ENCODE data around the gene MGLL. TPM values are rescaled to one million over a fixed set of nuclear protein-coding genes. Genes with fewer than 3 reads are reported as not detected.
A peak's percentile ranks its signal among the peaks of the same experiment; 100 is the strongest.

Gene MGLL
- total and polyA plus RNA-seq, 5 experiments from 2014 or later: 0.34 to 0.77 (median 0.62) TPM; not detected in 2

DNA sequence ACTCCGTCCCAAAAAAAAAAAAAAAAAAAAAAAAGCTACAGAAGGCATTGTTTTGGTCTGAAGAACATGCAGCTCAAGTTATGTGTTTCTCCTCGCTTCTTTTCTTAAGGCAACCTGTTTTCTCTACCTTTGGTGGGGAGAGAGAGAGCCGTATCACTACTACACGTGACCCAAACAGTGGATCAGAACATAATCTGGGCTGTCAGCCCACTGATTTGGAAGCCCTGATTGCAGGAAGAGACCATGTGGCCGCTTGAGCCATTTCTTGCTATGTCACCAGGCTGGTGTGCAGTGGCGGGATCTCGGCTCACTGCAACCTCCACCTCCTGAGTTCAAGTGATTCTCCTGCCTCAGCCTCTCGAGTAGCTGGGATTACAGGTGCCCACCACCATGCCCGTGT lies 79.7 kb downstream of the MGLL start:
- no peak overlapping the region for H3K27ac Mint-ChIP-seq
- ATAC-seq (no peak), DNase-seq (no peak)
- H3K4me1 Mint-ChIP-seq: peaks cover 0 to 4% (median 1%) of the 10 kb centered on the region in 4 donors
- H3K27me3 Mint-ChIP-seq: peaks cover 0 to 6% (median 1%) of the 10 kb centered on the region in 5 donors
- H3K9me3 Mint-ChIP-seq: no peaks in the 10 kb centered on the region
- POLR2A ChIA-PET: no interaction called here
- H3K36me3 Mint-ChIP-seq: no peaks in the 10 kb centered on the region
- no peak overlapping the region for H3K4me3 Mint-ChIP-seq

DNA sequence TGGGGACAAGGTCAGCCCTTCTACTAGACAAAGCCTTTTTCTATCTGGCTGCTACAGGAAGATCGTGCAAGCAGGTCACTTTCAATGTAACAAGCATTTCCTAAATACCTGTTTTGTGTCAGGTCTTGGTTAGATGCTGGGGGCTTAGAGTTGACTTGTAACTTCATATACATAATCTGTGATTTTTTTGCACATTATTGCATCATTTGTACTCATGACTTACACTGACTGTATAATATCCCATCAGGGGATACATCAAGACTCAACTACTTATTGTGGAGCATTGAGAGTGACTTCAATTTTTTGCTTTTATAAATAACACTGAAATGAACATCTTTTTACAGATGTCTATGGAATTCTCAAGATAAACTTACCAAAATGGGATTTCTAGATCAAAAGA lies 80.6 kb downstream of the MGLL start:
- Mint-ChIP-seq H3K9me3 (no peaks in the 10 kb centered on the region), H3K27ac (no peak overlapping the region), H3K36me3 (no peaks in the 10 kb centered on the region), H3K4me3 (no peak overlapping the region), H3K4me1 (peaks cover 0 to 4% (median 1%) of the 10 kb centered on the region in 4 donors), H3K27me3 (peaks cover 0 to 6% (median 0%) of the 10 kb centered on the region in 5 donors)
- POLR2A ChIA-PET: no interaction called here
- ATAC-seq: no peak
- no peak for DNase-seq

DNA sequence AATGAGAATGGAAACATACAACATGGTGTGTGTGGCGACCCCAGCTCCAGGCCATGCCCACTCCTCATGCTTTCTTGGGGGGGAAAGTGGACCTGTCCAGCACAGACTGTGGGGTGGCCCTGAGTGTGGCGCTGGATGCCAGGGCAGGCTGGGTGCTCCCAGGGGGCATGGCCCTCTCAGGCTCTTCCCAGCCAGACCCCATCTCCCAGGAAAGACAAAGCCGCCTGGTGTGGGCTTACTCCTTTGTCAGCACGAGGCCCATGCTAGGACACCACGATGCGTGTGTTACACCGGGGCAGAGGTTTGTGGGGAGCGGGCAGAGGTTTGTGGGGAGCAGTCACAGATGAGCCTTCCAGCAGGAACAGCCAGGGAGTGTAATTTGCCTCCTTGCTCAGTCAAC lies 81.1 kb downstream of the MGLL start:
- H3K27ac Mint-ChIP-seq: no peak overlapping the region
- no peaks in the 10 kb centered on the region for H3K36me3 Mint-ChIP-seq
- DNase-seq: no peak
- no peaks in the 10 kb centered on the region for H3K9me3 Mint-ChIP-seq
- no peak for ATAC-seq
- POLR2A ChIA-PET: no interaction called here
- peaks cover 0 to 6% (median 1%) of the 10 kb centered on the region in 4 donors for H3K4me1 Mint-ChIP-seq
- H3K4me3 Mint-ChIP-seq: no peak overlapping the region
- H3K27me3 Mint-ChIP-seq: peaks cover 0 to 6% (median 0%) of the 10 kb centered on the region in 5 donors

DNA sequence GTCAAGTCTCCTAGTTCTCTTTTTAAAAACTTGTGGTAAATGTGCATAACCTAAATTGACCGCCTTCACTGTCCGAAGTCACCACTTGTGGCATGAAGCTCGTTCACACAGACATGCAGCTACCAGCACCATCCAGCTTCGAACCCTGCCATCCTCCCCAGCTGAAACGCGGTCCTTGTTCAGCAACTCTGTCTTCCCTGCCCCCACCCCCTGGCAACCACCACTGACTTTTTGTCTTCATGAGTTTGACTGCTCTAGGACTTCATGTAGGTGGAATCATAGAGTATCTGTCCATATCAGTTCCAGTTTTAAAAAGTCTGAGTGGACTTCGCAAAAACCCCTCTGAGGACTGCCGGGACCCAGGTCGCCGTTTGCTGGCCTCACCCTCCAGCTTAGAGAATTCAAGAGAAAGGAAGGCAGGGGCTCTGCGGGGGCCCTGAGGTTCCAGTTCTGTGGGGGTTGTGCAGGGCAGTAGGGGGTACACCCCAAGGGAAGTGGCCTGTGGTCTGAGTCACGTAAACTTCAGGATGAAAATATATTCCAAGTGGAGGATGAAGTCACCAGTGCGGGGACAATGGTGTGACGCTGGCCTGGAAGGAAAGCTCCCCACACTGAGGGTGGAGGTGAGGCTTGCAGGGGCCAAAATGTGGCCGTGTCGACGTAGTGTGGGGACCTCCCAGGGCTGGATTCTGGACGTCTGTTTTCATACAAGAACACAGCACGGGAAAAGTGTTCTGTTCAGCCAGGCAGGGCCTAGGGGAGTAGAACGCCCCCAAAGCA lies 82.0 kb downstream of the MGLL start:
- Mint-ChIP-seq H3K27me3 (peaks cover 0 to 6% (median 2%) of the 10 kb centered on the region in 5 donors), H3K27ac (peak overlapping the region in 2 of 10 donors; percentile 43 to 83), H3K4me3 (no peak overlapping the region), H3K4me1 (peaks cover 0 to 14% (median 0%) of the 10 kb centered on the region in 4 donors), H3K9me3 (no peaks in the 10 kb centered on the region), H3K36me3 (no peaks in the 10 kb centered on the region)
- ATAC-seq (no peak), DNase-seq (no peak)
- POLR2A ChIA-PET: no interaction called here

DNA sequence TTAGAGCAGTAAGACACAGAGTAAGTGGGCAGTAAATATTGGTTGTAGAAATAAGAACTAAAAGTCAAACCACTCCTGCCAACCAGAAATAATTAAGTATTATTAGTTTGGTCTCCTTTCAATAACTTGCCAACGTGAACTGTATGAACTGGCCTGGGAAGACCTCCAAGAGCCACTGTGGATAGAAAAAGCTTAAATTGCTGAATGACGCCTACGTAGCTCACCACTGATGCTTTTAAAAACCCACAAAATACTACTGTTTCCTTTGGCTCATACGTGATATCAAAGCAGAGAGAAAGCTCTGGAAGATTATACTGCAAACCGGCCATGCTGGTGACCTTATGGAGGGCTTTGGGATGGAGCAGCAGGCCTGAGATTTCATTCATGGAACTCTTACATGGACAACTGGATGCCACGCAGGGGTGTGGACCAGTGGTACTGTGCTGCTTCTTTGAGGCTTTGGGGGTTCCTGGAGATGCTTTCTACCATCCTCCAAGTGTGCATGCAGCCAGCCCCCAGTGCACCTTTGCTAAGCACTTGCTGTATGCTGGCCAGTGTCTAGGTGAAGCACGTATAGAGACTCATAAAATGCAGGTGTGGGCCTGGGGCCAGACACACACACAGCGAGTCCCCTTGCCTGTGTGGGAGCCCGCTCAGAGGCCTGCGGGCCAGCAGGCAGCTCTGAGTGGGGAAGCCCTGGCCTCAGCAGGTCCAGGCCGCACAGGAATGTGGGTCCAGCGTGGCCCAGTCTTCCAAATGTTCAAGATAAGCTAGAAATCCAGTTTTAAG lies 82.8 kb downstream of the MGLL start:
- H3K4me1 Mint-ChIP-seq: peaks cover 0 to 22% (median 0%) of the 10 kb centered on the region in 4 donors
- no peaks in the 10 kb centered on the region for H3K36me3 Mint-ChIP-seq
- H3K27ac Mint-ChIP-seq: no peak overlapping the region
- no peaks in the 10 kb centered on the region for H3K9me3 Mint-ChIP-seq
- peaks cover 0 to 9% (median 3%) of the 10 kb centered on the region in 5 donors for H3K27me3 Mint-ChIP-seq
- ATAC-seq (no peak), DNase-seq (no peak)
- no peak overlapping the region for H3K4me3 Mint-ChIP-seq
- POLR2A ChIA-PET: no interaction called here

DNA sequence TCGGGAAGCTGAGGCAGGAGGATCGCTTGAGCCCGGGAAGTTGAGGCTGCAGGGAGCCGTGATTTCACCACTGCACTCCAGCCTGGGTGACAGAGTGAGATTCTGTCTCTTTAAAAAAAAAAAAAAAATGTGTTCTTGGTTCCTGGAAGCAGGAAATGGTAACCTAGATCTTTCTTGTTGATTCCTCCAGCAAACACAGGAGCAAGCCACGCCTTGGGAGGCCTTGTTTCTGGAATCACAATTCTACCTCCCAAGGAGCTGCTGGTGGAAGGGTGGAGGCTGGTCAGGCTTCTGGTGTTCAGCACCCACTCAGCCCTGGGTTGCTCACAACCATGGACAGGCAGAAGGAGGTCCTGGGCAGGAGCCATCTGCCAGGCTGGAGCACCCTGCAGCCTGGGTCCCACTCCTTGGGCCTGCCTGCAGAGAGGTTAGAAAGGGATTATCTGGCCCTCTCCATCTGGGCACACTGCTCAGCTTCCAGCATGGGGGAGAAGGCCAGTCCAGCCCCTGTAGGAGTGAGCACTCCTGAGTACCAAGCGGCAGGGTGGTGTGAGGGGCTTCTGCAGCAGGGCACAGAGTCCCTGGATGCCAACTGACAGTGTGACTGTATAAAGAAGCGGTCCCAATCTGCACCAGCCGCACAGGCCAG lies 84.0 kb downstream of the MGLL start:
- H3K4me1 Mint-ChIP-seq: peaks cover 0 to 24% (median 0%) of the 10 kb centered on the region in 4 donors
- H3K27me3 Mint-ChIP-seq: peaks cover 0 to 18% (median 6%) of the 10 kb centered on the region in 5 donors
- DNase-seq: no peak
- POLR2A ChIA-PET: no interaction called here
- ATAC-seq: no peak
- no peak overlapping the region for H3K27ac Mint-ChIP-seq
- no peak overlapping the region for H3K4me3 Mint-ChIP-seq
- no peaks in the 10 kb centered on the region for H3K9me3 Mint-ChIP-seq
- H3K36me3 Mint-ChIP-seq: no peaks in the 10 kb centered on the region

DNA sequence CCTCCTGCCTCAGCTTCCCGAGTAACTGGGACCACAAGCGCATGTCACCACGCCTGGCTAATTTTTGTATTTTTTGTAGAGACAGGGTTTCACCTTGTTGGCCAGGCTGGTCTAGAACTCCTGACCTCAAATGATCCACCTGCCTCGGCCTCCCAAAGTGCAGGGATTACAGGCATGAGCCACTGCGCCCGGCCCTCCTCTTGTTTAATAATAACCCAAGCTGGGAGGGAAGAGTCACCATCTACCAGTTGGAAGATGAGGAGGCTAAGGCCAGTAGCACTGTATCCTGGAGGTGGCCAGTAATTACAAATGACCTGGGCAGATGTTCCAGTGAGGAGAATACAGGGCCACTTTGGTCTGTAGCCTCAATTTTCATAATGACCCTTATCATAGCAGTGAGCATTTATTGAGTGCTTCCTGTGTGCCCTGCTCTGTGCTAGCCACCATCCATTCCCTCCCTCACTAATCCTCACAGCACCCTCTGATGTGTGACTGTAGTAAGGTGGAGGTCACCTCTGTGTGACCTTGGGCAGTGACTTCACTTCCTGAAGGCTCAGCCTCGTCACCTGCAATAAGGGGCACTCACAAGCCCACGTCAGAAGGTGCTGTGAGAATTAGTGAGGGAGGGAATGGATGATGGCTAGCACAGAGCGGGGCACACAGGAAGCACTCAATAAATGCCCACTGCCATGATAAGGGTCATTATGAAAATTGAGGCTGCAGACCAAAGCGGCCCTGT lies 85.3 kb downstream of the MGLL start:
- POLR2A ChIA-PET: no interaction called here

DNA sequence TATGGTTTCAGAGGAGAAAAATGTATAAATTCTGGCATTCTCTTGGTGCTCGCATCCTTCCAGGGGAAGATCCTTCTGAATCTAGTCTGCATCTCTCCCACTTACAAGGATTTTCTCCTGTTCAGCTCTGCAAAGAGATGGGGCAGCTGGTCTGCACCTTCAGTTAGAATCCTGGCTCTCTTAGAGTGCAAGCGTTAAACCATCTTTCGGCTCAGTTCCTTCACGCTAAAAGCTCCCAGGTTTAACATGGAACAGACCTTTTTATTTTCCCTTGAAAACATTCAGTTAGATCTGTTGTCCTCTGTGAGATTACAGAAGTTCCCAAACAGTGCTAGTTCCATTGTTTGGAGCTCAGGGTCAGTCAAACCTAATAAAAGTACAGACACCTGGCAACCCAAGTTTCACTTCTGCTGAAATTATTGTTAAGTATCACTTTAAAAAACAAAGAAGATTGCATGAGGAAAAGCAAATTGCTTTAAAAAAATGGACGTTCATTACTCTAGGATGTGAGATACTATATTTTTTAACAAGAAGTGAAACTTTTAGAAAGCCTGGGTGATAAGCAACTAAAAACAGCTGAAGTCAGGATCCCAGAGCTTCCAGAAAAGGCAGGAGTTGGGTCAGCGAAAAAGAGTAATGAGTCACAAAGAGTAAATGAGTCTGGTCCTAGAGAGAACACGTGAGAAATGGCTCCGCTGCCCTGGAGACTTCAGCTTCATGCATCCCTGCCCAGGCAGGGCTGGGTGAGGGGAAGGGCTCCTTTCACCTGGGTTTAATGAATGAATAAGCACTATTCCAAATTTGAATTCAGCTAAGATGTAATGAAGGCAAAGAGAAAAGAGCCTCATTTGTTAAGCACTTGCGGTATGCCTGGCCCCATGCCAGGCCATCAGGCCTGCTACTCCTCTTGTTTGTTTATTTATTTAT lies 86.3 kb downstream of the MGLL start:
- H3K27me3 Mint-ChIP-seq: peaks cover 5 to 36% (median 10%) of the 10 kb centered on the region in 5 donors
- POLR2A ChIA-PET: no interaction called here
- no peaks in the 10 kb centered on the region for H3K36me3 Mint-ChIP-seq
- peak overlapping the region in 1 of 10 donors; percentile 26 for H3K4me3 Mint-ChIP-seq
- H3K27ac Mint-ChIP-seq: peak overlapping the region in 1 of 10 donors; percentile 3
- no peaks in the 10 kb centered on the region for H3K9me3 Mint-ChIP-seq
- ATAC-seq: no peak
- no peak for DNase-seq
- H3K4me1 Mint-ChIP-seq: peaks cover 0 to 24% (median 0%) of the 10 kb centered on the region in 4 donors

More for the DNA sequence above, 85.3 kb downstream of the MGLL start:
- peaks cover 2 to 31% (median 10%) of the 10 kb centered on the region in 5 donors for H3K27me3 Mint-ChIP-seq
- no peak overlapping the region for H3K4me3 Mint-ChIP-seq
- no peaks in the 10 kb centered on the region for H3K36me3 Mint-ChIP-seq
- no peak overlapping the region for H3K27ac Mint-ChIP-seq
- ATAC-seq: no peak
- H3K4me1 Mint-ChIP-seq: peaks cover 0 to 24% (median 0%) of the 10 kb centered on the region in 4 donors
- DNase-seq: no peak
- no peaks in the 10 kb centered on the region for H3K9me3 Mint-ChIP-seq

DNA sequence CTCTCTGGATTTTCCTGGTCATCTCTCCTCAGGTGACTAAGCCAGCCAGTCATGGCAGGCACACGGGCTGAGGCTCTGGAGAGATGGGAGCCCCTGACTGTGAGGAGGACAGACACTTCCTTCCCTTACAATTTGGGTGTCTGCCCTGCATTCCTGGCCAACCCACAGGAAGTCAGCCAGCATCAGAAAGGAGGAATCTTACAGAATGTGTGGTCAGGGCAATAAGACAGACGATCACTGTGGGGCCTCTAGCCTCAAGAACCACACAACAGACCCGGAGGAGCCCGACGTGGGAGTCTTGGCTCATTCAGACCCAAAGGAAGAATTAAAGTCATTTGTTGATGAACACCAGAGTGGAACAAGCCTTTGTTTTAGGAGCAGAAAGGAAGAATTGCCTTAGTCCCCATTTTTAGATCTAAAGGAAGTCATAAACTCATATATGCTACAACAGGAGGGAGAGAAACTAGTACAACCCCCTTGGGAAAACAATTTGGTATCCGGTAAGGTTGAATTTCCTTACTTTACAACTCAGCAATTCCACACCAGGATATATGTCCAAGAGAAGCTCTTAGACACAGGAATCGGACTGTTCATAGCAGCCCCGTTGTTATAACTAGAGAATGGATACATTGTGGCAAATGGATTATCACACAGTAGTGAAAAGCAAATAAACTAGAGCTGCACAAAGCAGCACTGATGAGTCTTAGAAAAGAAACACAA lies 87.4 kb downstream of the MGLL start:
- H3K27ac Mint-ChIP-seq: no peak overlapping the region
- POLR2A ChIA-PET: no interaction called here
- no peaks in the 10 kb centered on the region for H3K36me3 Mint-ChIP-seq
- no peaks in the 10 kb centered on the region for H3K9me3 Mint-ChIP-seq
- DNase-seq (no peak), ATAC-seq (no peak)
- peaks cover 5 to 36% (median 11%) of the 10 kb centered on the region in 5 donors for H3K27me3 Mint-ChIP-seq
- H3K4me1 Mint-ChIP-seq: peaks cover 0 to 25% (median 0%) of the 10 kb centered on the region in 4 donors
- H3K4me3 Mint-ChIP-seq: no peak overlapping the region

DNA sequence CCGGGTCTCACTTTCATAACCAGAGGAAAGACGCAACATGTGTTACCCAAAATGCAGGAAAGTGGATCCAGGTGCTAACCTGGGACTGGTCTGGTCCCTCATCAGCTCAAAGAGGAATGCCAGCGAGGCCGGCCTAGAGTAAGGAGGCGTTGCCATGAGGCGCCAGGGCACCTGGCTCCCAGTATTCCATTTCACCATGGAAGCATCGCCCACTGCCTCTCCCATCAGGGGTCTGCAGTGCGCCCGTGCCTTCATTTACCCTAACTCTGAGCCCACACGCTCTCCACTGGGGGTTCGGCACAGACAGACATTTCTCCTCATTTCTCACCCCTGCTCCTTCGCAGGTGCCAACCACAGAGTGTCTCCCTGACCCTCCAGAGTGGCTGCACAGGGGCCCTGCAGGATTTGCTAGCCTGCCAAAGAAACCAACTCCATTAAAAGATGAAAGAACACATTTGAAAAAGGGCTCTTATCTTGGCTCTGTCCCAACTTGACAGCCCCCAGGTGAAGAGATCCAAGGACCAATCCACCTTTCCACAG lies 88.1 kb downstream of the MGLL start:
- no peaks in the 10 kb centered on the region for H3K9me3 Mint-ChIP-seq
- no peak overlapping the region for H3K4me3 Mint-ChIP-seq
- no peak for ATAC-seq
- POLR2A ChIA-PET: no interaction called here
- peak overlapping the region in 1 of 10 donors; percentile 29 for H3K27ac Mint-ChIP-seq
- H3K27me3 Mint-ChIP-seq: peaks cover 5 to 36% (median 11%) of the 10 kb centered on the region in 5 donors
- DNase-seq: no peak
- H3K36me3 Mint-ChIP-seq: no peaks in the 10 kb centered on the region
- peaks cover 0 to 30% (median 0%) of the 10 kb centered on the region in 4 donors for H3K4me1 Mint-ChIP-seq

DNA sequence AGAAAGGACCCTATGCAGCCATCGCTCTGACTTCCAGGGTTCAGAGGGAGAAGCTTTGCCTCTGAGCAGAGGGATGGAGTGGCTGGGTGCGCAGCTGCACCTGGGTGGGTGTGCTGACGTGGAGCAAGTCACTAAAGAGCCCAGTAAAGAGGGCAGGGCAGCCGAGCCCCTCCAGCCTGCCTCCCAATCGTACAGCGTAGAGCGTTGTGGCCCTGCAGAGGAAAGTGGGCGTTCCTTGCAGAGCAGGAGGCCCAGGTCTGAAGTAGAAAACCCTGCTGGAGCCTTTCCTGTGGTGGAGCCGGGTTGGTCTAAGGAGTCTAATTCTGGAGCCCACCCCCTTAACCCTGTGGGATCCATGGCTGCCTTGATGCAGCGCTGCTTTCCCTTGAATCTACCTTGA lies 88.5 kb downstream of the MGLL start:
- no peaks in the 10 kb centered on the region for H3K9me3 Mint-ChIP-seq
- POLR2A ChIA-PET: no interaction called here
- ATAC-seq (no peak), DNase-seq (no peak)
- H3K4me1 Mint-ChIP-seq: peaks cover 0 to 30% (median 0%) of the 10 kb centered on the region in 4 donors
- H3K4me3 Mint-ChIP-seq: no peak overlapping the region
- H3K27ac Mint-ChIP-seq: no peak overlapping the region
- peaks cover 5 to 36% (median 11%) of the 10 kb centered on the region in 5 donors for H3K27me3 Mint-ChIP-seq
- H3K36me3 Mint-ChIP-seq: no peaks in the 10 kb centered on the region
